ENCODE results near the gene TBL1X. TPM values are rescaled to one million over a fixed set of nuclear protein-coding genes. Genes with fewer than 3 reads are reported as not detected.

TBL1X gene
- total and polyA plus RNA-seq, 2 of the 13 experiments (the other 11 are each of a cell fraction or from before 2014, with no cell fraction given), result 17.6 to 19.9 TPM

GRCh38 chrX:9671998-9672397, 207.1 kb downstream of the TBL1X start:
- H3K36me3 ChIP-seq (replicated peaks in 1 of 2; ENCODE audit: control insufficient read depth in 1 of 2, insufficient read depth in 2 of 2, low read length in 2 of 2), result peaks cover 1 to 6% of the 10 kb centered on the region in 2 experiments; a peak in 3 of 5 replicates
- no peak for FAIRE-seq
- POLR2A ChIA-PET, result no interaction called here
- TF ChIP-seq KAT2B (IDR thresholded peaks at IDR 0.05; ENCODE audit: borderline replicate concordance, low read depth, low read length) (no peak), ADNP (CRISPR knock-in tag; IDR thresholded peaks at IDR 0.05) (no peak), SAP130 (CRISPR knock-in tag; IDR thresholded peaks at IDR 0.05; ENCODE audit: low read depth) (no peak), MXI1 (IDR thresholded peaks at IDR 0.05; ENCODE audit: borderline replicate concordance, low read depth, low read length) (no peak), ZNF280B (CRISPR knock-in tag; IDR thresholded peaks at IDR 0.05; ENCODE audit: borderline replicate concordance) (no peak), ZNF180 (CRISPR knock-in tag; IDR thresholded peaks at IDR 0.05; ENCODE audit: borderline replicate concordance, low read depth) (no peak), ZNF333 (CRISPR knock-in tag; IDR thresholded peaks at IDR 0.05; ENCODE audit: borderline replicate concordance) (no peak), ZNF629 (CRISPR knock-in tag; conservative IDR thresholded peaks at IDR 0.05) (no peak), MEIS2 (CRISPR knock-in tag; IDR thresholded peaks at IDR 0.05) (no peak), SRY (CRISPR knock-in tag; IDR thresholded peaks at IDR 0.05) (no peak), SP4 (CRISPR knock-in tag; IDR thresholded peaks at IDR 0.05) (no peak), SPEN (CRISPR knock-in tag; IDR thresholded peaks at IDR 0.05; ENCODE audit: low read depth) (no peak), PCBP1 (IDR thresholded peaks at IDR 0.05; ENCODE audit: borderline replicate concordance, low read depth, low read length) (no peak), SRSF9 (IDR thresholded peaks at IDR 0.05; ENCODE audit: borderline replicate concordance, insufficient read depth, low read depth, low read length, poor library complexity, severe bottlenecking) (no peak), TBL1XR1 (IDR thresholded peaks at IDR 0.05; ENCODE audit: borderline replicate concordance, low read length, partially characterized antibody) (no peak), BORCS8-MEF2B (CRISPR knock-in tag; IDR thresholded peaks at IDR 0.05) (no peak)
- TF ChIP-seq, protein P1, sequence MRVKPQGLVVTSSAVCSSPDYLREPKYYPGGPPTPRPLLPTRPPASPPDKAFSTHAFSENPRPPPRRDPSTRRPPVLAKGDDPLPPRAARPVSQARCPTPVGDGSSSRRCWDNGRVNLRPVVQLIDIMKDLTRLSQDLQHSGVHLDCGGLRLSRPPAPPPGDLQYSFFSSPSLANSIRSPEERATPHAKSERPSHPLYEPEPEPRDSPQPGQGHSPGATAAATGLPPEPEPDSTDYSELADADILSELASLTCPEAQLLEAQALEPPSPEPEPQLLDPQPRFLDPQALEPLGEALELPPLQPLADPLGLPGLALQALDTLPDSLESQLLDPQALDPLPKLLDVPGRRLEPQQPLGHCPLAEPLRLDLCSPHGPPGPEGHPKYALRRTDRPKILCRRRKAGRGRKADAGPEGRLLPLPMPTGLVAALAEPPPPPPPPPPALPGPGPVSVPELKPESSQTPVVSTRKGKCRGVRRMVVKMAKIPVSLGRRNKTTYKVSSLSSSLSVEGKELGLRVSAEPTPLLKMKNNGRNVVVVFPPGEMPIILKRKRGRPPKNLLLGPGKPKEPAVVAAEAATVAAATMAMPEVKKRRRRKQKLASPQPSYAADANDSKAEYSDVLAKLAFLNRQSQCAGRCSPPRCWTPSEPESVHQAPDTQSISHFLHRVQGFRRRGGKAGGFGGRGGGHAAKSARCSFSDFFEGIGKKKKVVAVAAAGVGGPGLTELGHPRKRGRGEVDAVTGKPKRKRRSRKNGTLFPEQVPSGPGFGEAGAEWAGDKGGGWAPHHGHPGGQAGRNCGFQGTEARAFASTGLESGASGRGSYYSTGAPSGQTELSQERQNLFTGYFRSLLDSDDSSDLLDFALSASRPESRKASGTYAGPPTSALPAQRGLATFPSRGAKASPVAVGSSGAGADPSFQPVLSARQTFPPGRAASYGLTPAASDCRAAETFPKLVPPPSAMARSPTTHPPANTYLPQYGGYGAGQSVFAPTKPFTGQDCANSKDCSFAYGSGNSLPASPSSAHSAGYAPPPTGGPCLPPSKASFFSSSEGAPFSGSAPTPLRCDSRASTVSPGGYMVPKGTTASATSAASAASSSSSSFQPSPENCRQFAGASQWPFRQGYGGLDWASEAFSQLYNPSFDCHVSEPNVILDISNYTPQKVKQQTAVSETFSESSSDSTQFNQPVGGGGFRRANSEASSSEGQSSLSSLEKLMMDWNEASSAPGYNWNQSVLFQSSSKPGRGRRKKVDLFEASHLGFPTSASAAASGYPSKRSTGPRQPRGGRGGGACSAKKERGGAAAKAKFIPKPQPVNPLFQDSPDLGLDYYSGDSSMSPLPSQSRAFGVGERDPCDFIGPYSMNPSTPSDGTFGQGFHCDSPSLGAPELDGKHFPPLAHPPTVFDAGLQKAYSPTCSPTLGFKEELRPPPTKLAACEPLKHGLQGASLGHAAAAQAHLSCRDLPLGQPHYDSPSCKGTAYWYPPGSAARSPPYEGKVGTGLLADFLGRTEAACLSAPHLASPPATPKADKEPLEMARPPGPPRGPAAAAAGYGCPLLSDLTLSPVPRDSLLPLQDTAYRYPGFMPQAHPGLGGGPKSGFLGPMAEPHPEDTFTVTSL (CRISPR knock-in tag; IDR thresholded peaks at IDR 0.05; ENCODE audit: borderline replicate concordance), result no peak
- TF ChIP-seq, protein P2, sequence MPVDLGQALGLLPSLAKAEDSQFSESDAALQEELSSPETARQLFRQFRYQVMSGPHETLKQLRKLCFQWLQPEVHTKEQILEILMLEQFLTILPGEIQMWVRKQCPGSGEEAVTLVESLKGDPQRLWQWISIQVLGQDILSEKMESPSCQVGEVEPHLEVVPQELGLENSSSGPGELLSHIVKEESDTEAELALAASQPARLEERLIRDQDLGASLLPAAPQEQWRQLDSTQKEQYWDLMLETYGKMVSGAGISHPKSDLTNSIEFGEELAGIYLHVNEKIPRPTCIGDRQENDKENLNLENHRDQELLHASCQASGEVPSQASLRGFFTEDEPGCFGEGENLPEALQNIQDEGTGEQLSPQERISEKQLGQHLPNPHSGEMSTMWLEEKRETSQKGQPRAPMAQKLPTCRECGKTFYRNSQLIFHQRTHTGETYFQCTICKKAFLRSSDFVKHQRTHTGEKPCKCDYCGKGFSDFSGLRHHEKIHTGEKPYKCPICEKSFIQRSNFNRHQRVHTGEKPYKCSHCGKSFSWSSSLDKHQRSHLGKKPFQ (CRISPR knock-in tag; IDR thresholded peaks at IDR 0.05; ENCODE audit: insufficient replicate concordance), result no peak

More at GRCh38 chrX:9671998-9672397, 207.1 kb downstream of the TBL1X start:
- WGBS (ENCODE audit: low lambda C conversion rate), result 100% methylated on average over 3 of the region's 3 CpGs
- Histone ChIP-seq H3K9me3 (ENCODE audit: low read length) (no peaks in the 10 kb centered on the region), H2AFZ (ENCODE audit: low read length) (no peak overlapping the region), H3K79me2 (ENCODE audit: insufficient read depth, low read length) (no peaks in the 10 kb centered on the region), H3K4me2 (ENCODE audit: low read depth, low read length) (no peak overlapping the region), H3K9ac (ENCODE audit: insufficient read depth, low read depth, low read length) (no peak overlapping the region), H4K20me1 (ENCODE audit: insufficient read depth, low read length) (no peaks in the 10 kb centered on the region), H3K27me3 (ENCODE audit: control insufficient read depth in 1 of 2, insufficient read depth in 2 of 2, low read length in 2 of 2) (no peaks in the 10 kb centered on the region), H3K4me3 (replicated peaks in 1 of 3; ENCODE audit: insufficient read depth in 1 of 3, low read depth in 2 of 3, low read length in 3 of 3) (no peak overlapping the region), H3K4me1 (ENCODE audit: insufficient read depth, low read length) (no peaks in the 10 kb centered on the region), H3K27ac (ENCODE audit: extremely low read length, insufficient read depth, low read length) (no peak overlapping the region)
- DNase-seq (ENCODE audit: low spot score) (no peak), ATAC-seq (no peak)
- CTCF ChIA-PET (ENCODE audit: low intra/inter-chr PET ratio, low total read pairs), result no interaction called here
- in situ Hi-C loops (cut with HindIII; ENCODE audit: extremely low pct_ligation_motif_present, low pct_unique_long_range_greater_than_20kb), result no loop called here
- no TSS peak for BruUV-seq (replicated peaks)
- intact Hi-C loops (cut with micrococcal nuclease; ENCODE audit: unreplicated experiment), result no loop called here
